WERI-Rb-1 (cell line): ENCODE results near the gene HASPIN.
A peak's percentile ranks its signal among the peaks of the same experiment; 100 is the strongest.

Experiments
- DNase-seq: peaks from one replicate; pipeline ENCODE4 v3.0.0-alpha.2; 2020
- H3K27ac ChIP-seq: fragments of 250-450 bp; sonication (Bioruptor Pico); 2 replicates; pipeline ENCODE4 v1.5.1; 2020; ENCODE audit warnings: mild to moderate bottlenecking, moderate library complexity
- H3K27me3 ChIP-seq: fragments of 250-450 bp; sonication (Bioruptor Pico); 2 replicates; pipeline ENCODE4 v1.5.1; 2021; ENCODE audit warnings: mild to moderate bottlenecking, low read depth, moderate library complexity; ENCODE audit not compliant: insufficient read depth, severe bottlenecking
- H3K36me3 ChIP-seq: fragments of 250-450 bp; sonication (Bioruptor Pico); 2 replicates; pipeline ENCODE4 v1.5.1; 2020; ENCODE audit warnings: mild to moderate bottlenecking, moderate library complexity
- H3K4me3 ChIP-seq: 2 replicates; pipeline ENCODE4 v1.5.1; 2011; ENCODE audit warnings: low read depth, mild to moderate bottlenecking, control low read depth, low read length
- H3K9me3 ChIP-seq: fragments of 250-450 bp; sonication (Bioruptor Pico); 2 replicates; pipeline ENCODE4 v1.5.1; 2021; ENCODE audit warnings: mild to moderate bottlenecking, moderate library complexity; ENCODE audit not compliant: severe bottlenecking
- CTCF ChIP-seq: IDR thresholded peaks from 2 replicates; pipeline ENCODE4 v1.5.1; 2011; ENCODE audit warnings: low read depth, mild to moderate bottlenecking, control low read depth, inconsistent platforms, low read length

HASPIN gene

GRCh38 chr17:3735515-3735914, 11.8 kb downstream of the HASPIN start:
- no peak for TF ChIP-seq CTCF
- Histone ChIP-seq H3K27me3 (no peaks in the 10 kb centered on the region), H3K9me3 (no peaks in the 10 kb centered on the region), H3K27ac (no peak overlapping the region), H3K4me3 (no peak overlapping the region), H3K36me3 (no peaks in the 10 kb centered on the region)
- no peak for DNase-seq

- no peak for TF ChIP-seq CTCF
- Histone ChIP-seq H3K36me3 (no peaks in the 10 kb centered on the region), H3K27ac (no peak overlapping the region), H3K9me3 (no peaks in the 10 kb centered on the region), H3K27me3 (no peaks in the 10 kb centered on the region), H3K4me3 (no peak overlapping the region)
- peak; percentile 61 for DNase-seq
Measured at GRCh38 chr17:3738562-3739295, 15.0 kb downstream of the HASPIN start.

- H3K36me3 ChIP-seq, result no peaks in the 10 kb centered on the region
- no peak overlapping the region for H3K27ac ChIP-seq
- no peak for TF ChIP-seq CTCF
- no peak for DNase-seq
- no peak overlapping the region for H3K4me3 ChIP-seq
- H3K9me3 ChIP-seq, result no peaks in the 10 kb centered on the region
- H3K27me3 ChIP-seq, result no peaks in the 10 kb centered on the region
Measured at GRCh38 chr17:3739422-3740124, 15.9 kb downstream of the HASPIN start.

- no peaks in the 10 kb centered on the region for H3K27me3 ChIP-seq
- no peak overlapping the region for H3K27ac ChIP-seq
- no peaks in the 10 kb centered on the region for H3K36me3 ChIP-seq
- TF ChIP-seq CTCF, result no peak
- DNase-seq, result no peak
- no peaks in the 10 kb centered on the region for H3K9me3 ChIP-seq
- H3K4me3 ChIP-seq, result no peak overlapping the region
Measured at GRCh38 chr17:3740611-3741073, 16.9 kb downstream of the HASPIN start.

GRCh38 chr17:3744014-3744413, 20.3 kb downstream of the HASPIN start:
- DNase-seq, result no peak
- H3K4me3 ChIP-seq, result no peak overlapping the region
- H3K27ac ChIP-seq, result no peak overlapping the region
- no peaks in the 10 kb centered on the region for H3K36me3 ChIP-seq
- TF ChIP-seq CTCF, result no peak
- no peaks in the 10 kb centered on the region for H3K27me3 ChIP-seq
- H3K9me3 ChIP-seq, result no peaks in the 10 kb centered on the region
